AG09309 (cell line): ENCODE data around the gene GALNT9.

ENCODE experiments used
- DNase-seq: peaks from one replicate; pipeline ENCODE4 v3.0.0-alpha.2; 2010; ENCODE audit warnings: low read depth
- H3K4me3 ChIP-seq: 2 replicates; pipeline ENCODE4 v1.5.1; 2011; ENCODE audit warnings: mild to moderate bottlenecking, low read depth, low read length, moderate library complexity; ENCODE audit not compliant: control insufficient read depth
- CTCF ChIP-seq: IDR thresholded peaks from 2 replicates; pipeline ENCODE4 v1.5.1; 2011; ENCODE audit warnings: mild to moderate bottlenecking, low read depth, low read length, inconsistent platforms; ENCODE audit not compliant: insufficient read depth, control insufficient read depth; ENCODE audit errors: missing control alignments

GALNT9 gene

GRCh38 chr12:132190834-132191500 is 138.4 kb downstream of the GALNT9 start:
- H3K4me3 ChIP-seq: no peak overlapping the region
- no peak for TF ChIP-seq CTCF
- no peak for DNase-seq

DNA sequence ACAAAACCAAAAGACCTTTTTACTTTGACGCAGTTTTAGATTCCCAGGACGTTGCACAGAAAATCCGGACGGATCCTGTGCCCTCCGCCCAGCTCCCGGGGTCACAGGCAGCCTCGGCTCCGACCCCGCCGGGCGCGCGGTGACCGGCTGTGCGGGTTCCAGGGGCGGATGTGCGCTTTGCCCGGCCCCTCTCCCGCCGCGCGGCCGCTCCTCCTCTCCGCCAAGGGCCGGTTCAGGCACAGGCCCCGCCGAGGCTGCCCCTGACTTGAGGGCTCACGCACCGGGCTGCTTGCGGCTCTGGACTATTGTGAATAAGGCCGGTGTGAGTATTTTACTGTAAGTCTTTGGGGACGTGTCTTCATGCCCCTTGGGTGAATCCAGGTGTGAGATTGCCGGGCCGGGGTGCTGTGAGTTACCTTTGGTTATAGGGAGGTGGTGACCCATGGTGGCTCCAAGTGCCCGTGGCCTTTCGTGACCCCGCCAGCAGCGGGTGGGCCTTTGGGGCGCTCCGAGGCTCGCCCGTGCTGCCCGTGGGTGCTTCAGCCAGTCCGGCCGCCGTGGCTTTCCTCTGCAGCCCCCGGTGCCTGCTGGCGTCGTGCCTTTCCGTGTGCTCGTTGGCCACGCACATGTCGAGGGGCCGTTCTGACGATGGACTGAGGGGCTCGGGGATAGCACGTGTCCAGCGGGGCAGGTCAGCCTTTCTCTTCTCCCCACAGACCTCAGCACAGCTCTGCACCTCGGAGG is 139.2 kb downstream of the GALNT9 start:
- H3K4me3 ChIP-seq: peak overlapping the region; percentile 46
- no peak for DNase-seq
- no peak for TF ChIP-seq CTCF

GRCh38 chr12:132189378-132190011 is 139.9 kb downstream of the GALNT9 start:
- no peak for TF ChIP-seq CTCF
- peak; percentile 11 for DNase-seq
- peak overlapping the region; percentile 46 for H3K4me3 ChIP-seq

DNA sequence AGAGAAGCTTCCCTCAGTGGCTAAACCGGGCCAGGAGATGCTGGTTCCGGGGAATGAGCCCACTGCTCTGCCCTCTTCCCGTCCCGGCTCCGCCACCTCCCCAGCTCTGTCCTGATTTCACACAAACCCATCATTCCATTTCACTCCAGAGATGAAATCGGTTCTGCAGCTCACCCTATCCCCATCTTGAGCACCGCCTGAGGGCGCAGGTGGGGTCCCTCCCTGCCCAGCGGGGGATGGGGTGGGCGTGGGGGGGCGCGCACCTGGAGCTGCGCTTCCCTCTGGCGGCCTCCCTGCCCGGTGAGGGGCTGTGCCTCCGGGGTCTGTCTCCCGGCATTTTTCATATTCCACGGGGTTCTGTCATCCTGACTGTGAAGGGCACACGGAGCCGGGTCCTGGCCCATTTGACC is 140.5 kb downstream of the GALNT9 start:
- DNase-seq: no peak
- peak overlapping the region; percentile 46 for H3K4me3 ChIP-seq
- no peak for TF ChIP-seq CTCF

GRCh38 chr12:132188451-132188901 is 140.9 kb downstream of the GALNT9 start:
- no peak overlapping the region for H3K4me3 ChIP-seq
- TF ChIP-seq CTCF: no peak
- no peak for DNase-seq

GRCh38 chr12:132187646-132188450 is 141.5 kb downstream of the GALNT9 start:
- TF ChIP-seq CTCF: no peak
- DNase-seq: no peak
- no peak overlapping the region for H3K4me3 ChIP-seq
